Astrocyte of the cerebellum (primary cell): ENCODE results near the gene ZNF14.

Experiments
- DNase-seq: peaks from one replicate; pipeline ENCODE4 v3.0.0-alpha.2; 2011; ENCODE audit warnings: low read depth
- H3K4me3 ChIP-seq: 2 replicates; pipeline ENCODE4 v1.5.1; 2011; ENCODE audit warnings: mild to moderate bottlenecking, low read depth, low read length, moderate library complexity
- in situ Hi-C: cut with HindIII; loops from 2 replicates; pipeline ENCODE4 v1.10.0; 2017; ENCODE audit warnings: low sequenced_read_pairs
- TF ChIP-seq, protein P1 (sequence below): IDR thresholded peaks from 2 replicates; pipeline ENCODE4 v1.5.1; 2012; ENCODE audit warnings: low read length, low read depth, moderate library complexity, mild to moderate bottlenecking; ENCODE audit errors: missing control alignments

ZNF14 gene

DNA sequence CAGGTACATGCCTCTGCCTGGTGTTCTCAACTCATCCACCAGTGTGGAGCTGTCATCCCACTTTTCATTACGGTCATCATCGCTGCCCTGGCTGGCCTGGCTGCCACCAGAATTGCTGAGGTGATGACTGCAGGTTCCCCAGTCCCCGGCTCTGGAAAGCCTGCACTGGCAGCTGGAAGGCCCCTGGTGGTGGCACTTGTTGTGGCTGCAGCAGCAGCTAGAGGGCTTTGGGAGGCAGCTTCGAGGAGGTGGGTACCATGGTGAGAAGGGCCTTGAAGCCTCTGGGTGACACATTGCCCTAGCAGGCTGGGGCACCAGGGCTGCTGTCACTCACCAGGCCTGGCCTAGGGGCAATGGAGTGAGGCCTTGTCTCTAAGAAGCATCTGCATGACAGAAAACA lies 25.3 kb upstream of the ZNF14 start:
- in situ Hi-C loops: no loop called here
- no peak overlapping the region for H3K4me3 ChIP-seq
- TF ChIP-seq, protein P1, sequence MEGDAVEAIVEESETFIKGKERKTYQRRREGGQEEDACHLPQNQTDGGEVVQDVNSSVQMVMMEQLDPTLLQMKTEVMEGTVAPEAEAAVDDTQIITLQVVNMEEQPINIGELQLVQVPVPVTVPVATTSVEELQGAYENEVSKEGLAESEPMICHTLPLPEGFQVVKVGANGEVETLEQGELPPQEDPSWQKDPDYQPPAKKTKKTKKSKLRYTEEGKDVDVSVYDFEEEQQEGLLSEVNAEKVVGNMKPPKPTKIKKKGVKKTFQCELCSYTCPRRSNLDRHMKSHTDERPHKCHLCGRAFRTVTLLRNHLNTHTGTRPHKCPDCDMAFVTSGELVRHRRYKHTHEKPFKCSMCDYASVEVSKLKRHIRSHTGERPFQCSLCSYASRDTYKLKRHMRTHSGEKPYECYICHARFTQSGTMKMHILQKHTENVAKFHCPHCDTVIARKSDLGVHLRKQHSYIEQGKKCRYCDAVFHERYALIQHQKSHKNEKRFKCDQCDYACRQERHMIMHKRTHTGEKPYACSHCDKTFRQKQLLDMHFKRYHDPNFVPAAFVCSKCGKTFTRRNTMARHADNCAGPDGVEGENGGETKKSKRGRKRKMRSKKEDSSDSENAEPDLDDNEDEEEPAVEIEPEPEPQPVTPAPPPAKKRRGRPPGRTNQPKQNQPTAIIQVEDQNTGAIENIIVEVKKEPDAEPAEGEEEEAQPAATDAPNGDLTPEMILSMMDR: no peak
- DNase-seq: no peak

DNA sequence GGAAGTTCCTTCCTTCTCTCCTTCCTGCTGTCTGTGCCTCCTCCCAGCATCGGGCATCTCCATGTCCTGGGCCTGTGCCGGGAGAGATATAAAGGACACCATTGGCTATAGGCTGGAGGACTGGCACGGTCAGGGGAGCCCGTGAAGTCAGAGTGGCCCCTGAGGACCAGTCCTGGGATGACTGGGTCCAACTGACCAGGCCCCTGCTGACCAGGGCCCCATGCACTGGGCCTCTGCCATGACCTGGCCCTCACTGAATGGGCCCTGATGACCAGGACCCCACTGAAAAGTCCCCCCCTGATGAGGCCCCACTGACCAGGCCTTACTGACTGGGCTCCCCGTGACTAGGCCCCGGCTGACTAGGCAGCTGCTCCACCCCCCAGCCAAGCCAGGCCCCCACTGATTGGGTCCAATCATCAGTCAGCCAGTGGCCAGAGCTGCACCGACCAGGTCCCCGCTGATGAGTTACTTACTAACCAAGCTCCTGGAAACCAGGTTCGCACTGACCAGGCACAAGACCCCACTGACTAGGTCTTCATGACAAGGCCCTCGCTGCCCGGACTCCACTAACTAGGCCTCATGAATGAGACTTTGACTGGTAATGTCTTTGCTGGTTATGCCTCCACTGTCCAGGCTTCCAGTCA lies 20.0 kb upstream of the ZNF14 start:
- TF ChIP-seq, protein P1: no peak
- in situ Hi-C loops: no loop called here
- H3K4me3 ChIP-seq: no peak overlapping the region
- DNase-seq: no peak

DNA sequence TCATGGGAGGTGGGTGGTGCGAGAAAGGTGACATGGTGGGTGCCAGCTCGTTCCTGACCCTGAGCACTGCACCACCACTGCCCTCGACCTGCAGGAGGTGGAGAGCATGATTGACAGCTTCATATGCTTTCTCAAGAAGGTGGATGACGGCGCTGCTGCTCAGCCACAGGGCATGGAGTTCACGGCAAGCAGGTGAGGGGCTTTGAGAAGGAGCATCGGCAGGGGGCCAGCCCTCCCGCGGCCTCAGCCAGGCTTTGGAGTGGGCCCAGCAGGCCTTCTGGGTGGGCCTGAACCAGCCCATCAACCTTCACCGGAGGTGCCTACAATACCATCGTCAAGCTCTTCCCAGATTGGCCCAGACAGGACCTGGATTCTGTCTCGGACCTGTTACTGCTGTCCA lies 18.9 kb upstream of the ZNF14 start:
- no peak overlapping the region for H3K4me3 ChIP-seq
- TF ChIP-seq, protein P1: no peak
- no peak for DNase-seq

DNA sequence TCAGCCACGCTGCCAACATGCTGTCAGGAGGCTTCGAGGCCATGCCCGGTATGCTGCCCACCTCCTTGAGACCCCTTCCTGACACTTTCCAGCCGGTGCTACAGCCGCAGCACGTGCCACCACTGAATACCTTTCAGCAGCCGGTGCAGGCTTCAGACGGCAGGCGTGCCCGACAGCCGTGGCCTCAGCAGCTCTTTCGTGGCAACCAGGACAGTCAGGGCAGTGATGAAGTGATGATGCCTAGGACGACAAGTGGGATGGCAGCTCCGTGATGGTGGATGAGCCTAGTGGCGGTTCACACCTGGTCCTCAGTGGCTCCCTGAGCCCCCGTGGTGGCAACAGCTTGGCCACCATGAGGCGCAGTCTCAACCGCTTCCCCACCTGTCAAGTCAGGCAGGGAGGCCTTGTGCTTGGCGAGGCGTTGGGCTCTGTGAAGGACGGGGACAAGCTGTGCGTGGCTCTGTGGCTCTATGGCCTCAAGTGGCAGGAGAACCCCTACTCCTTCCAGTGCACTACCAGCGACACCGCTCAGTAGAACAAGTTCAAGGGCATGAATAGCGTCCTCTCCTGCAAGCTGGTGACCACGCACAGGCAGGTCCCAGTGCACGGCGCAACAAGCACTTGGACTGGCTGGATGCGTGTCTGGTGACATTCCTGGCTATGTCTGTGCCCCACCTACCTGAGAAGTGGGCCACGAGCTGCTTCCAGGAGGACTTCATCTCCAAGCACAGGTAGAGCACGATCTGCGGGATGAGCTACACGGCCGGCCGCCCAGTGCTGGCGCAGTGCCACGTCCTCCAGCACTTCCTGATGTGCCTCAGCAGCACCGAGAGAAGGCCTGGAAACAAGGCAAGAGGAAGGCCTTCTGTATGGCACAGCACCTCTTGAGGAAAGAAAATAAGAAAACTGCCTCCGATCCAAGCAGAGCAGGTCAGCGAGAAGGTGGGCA lies 18.2 kb upstream of the ZNF14 start:
- TF ChIP-seq, protein P1: no peak

More for the DNA sequence above, 18.9 kb upstream of the ZNF14 start:
- in situ Hi-C loops: no loop called here

DNA sequence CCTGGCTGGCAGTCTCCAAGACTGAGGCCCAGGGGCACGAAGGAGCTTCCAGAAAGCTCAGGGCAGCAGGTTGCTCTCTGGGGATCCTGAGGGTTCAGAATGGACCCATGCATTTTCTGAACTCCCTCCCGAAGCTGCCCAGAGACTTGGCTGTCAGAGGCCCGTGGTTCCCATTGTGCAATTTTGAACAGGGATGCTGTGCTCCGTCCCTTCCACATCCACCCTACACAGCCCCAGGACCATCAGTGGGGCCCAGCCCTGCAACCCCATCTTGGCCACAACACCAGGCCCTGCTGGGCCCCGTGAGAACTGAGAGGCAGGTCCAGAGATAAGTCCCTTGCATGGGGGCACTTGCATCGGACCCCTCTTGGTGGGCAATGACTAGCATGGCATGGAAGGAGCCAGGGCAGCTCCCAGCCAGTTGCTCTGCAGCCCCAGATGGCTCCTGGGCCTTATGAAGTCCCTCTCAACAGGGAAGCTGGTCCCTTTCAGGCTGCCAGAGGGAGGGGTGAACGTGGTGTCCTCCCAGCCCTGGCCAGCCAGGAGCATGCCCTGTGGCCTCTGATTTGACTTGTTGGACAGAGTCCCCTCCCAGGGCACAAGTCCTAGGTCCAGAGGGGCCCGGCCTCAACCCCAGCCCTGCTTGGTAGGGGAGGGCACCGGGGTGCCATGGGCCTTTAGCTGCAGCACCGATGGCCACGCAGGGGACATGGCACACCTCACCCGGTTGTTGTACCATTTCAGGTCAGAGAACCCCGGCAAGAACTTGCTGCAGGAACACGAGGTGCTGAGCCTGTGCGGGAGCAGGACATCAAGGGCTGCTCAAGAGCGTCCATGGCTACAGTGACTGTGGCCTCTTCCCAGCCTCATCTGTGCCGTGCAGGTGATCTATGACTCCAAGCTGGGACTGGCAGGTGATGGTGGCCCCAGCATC lies 17.3 kb upstream of the ZNF14 start:
- in situ Hi-C loops: no loop called here
- TF ChIP-seq, protein P1: no peak

More for the DNA sequence above, 18.2 kb upstream of the ZNF14 start:
- in situ Hi-C loops: no loop called here
- no peak overlapping the region for H3K4me3 ChIP-seq
- DNase-seq: no peak

More for the DNA sequence above, 17.3 kb upstream of the ZNF14 start:
- H3K4me3 ChIP-seq: no peak overlapping the region
- DNase-seq: no peak
